ENCODE measurements around the gene SPNS2. TPM values are rescaled to one million over a fixed set of nuclear protein-coding genes. Genes with fewer than 3 reads are reported as not detected.

Gene SPNS2
- total RNA-seq, 4 donors from 2014 or later = 5.4 to 49.8 (median 23.4) TPM

- no peak overlapping the region for H3K27ac ChIP-seq
- TF ChIP-seq POLR2A (IDR thresholded peaks at IDR 0.05) = no peak
- no peak for TF ChIP-seq CTCF (IDR thresholded peaks at IDR 0.05)
- no peak for TF ChIP-seq EP300 (IDR thresholded peaks at IDR 0.05)
- no peaks in the 10 kb centered on the region for H3K36me3 ChIP-seq
- H3K4me3 ChIP-seq = no peak overlapping the region
- H3K4me1 ChIP-seq = peaks cover 0 to 29% (median 14%) of the 10 kb centered on the region in 4 donors
- no peak for DNase-seq (ENCODE audit: low spot score in 2 of 2)
- H3K9me3 ChIP-seq = no peaks in the 10 kb centered on the region
- WGBS, 2 donors = 63 to 70% methylated on average over 18 of the region's 18 CpGs
- H3K27me3 ChIP-seq = peaks cover 0 to 48% of the 10 kb centered on the region in 2 donors
Observed at GRCh38 chr17:4502466-4503154, 3.9 kb downstream of the SPNS2 start.

- Histone ChIP-seq H3K4me3 (no peak overlapping the region), H3K9me3 (no peaks in the 10 kb centered on the region), H3K36me3 (no peaks in the 10 kb centered on the region), H3K27ac (no peak overlapping the region), H3K4me1 (peaks cover 0 to 29% (median 11%) of the 10 kb centered on the region in 4 donors), H3K27me3 (peaks cover 0 to 48% of the 10 kb centered on the region in 2 donors)
- TF ChIP-seq POLR2A (IDR thresholded peaks at IDR 0.05) = no peak
- TF ChIP-seq EP300 (IDR thresholded peaks at IDR 0.05) = no peak
- TF ChIP-seq CTCF (IDR thresholded peaks at IDR 0.05) = no peak
- WGBS, 2 donors = 55 to 70% methylated on average over 4 of the region's 4 CpGs
- no peak for DNase-seq (ENCODE audit: low spot score in 2 of 2)
Observed at GRCh38 chr17:4503283-4504025, 4.8 kb downstream of the SPNS2 start.

- Histone ChIP-seq H3K36me3 (no peaks in the 10 kb centered on the region), H3K4me3 (no peak overlapping the region), H3K27ac (no peak overlapping the region), H3K9me3 (no peaks in the 10 kb centered on the region), H3K27me3 (peaks cover 0 to 47% of the 10 kb centered on the region in 2 donors), H3K4me1 (peaks cover 0 to 29% (median 9%) of the 10 kb centered on the region in 4 donors)
- TF ChIP-seq CTCF (IDR thresholded peaks at IDR 0.05) = no peak
- TF ChIP-seq EP300 (IDR thresholded peaks at IDR 0.05) = no peak
- no peak for TF ChIP-seq POLR2A (IDR thresholded peaks at IDR 0.05)
- no peak for DNase-seq (ENCODE audit: low spot score in 2 of 2)
- WGBS, 2 donors = 66 to 69% methylated on average over 5 of the region's 5 CpGs
Observed at GRCh38 chr17:4504188-4504587, 5.5 kb downstream of the SPNS2 start.

GRCh38 chr17:4505187-4505586 is 6.5 kb downstream of the SPNS2 start:
- H3K27me3 ChIP-seq = peaks cover 0 to 37% of the 10 kb centered on the region in 2 donors
- WGBS, 2 donors = 86 to 94% methylated on average over 3 of the region's 5 CpGs

More at GRCh38 chr17:4505187-4505586, 6.5 kb downstream of the SPNS2 start:
- TF ChIP-seq CTCF (IDR thresholded peaks at IDR 0.05) = no peak
- TF ChIP-seq POLR2A (IDR thresholded peaks at IDR 0.05) = no peak
- TF ChIP-seq EP300 (IDR thresholded peaks at IDR 0.05) = no peak
- no peaks in the 10 kb centered on the region for H3K36me3 ChIP-seq
- H3K4me1 ChIP-seq = peaks cover 0 to 26% (median 6%) of the 10 kb centered on the region in 4 donors
- no peak overlapping the region for H3K27ac ChIP-seq
- no peak for DNase-seq (ENCODE audit: low spot score in 2 of 2)
- no peaks in the 10 kb centered on the region for H3K9me3 ChIP-seq
- no peak overlapping the region for H3K4me3 ChIP-seq

Data from tibial nerve (tissue), 4 donors.